IMR-90 (cell line): ENCODE results near the gene ALAS2. TPM values are rescaled to one million over a fixed set of nuclear protein-coding genes. Genes with fewer than 3 reads are reported as not detected.

Source experiments
- ATAC-seq: fragments of 200-7000 bp; cut with Tn5 transposase; 2 replicates; pipeline ENCODE4 v1.9.1; 2020; ENCODE audit warnings: low read depth, mild to moderate bottlenecking, moderate library complexity
- Bru-seq: library from RNA; stranded (reverse); fragments of 400-500 nt; gene quantifications from one replicate; lab custom pipeline; 2021; lab: Mats Ljungman, UMichigan
- BruChase-seq, 2 experiments: library from RNA; stranded (reverse); fragments of 400-500 nt; gene quantifications; one replicate each; lab custom pipeline; 2021; lab: Mats Ljungman, UMichigan
- BruUV-seq: library from RNA; stranded (reverse); fragments of 400-500 nt; replicated peaks from 2 replicates; lab custom pipeline; 2021; lab: Mats Ljungman, UMichigan
- CTCF ChIA-PET: fragments of 300-600 bp; formaldehyde crosslinking; extraction: SDS; loops from one replicate; lab custom pipeline; 2021; ENCODE audit warnings: antibody characterized with exemption; lab: Yijun Ruan, JAX
- POLR2A ChIA-PET: fragments of 300-600 bp; sonication (Branson Sonifier 250); formaldehyde crosslinking; loops from one replicate; lab custom pipeline; 2022; ENCODE audit warnings: antibody characterized with exemption; ENCODE audit not compliant: unreplicated experiment; lab: Charles Lee
- DNase-seq: peaks from one replicate; pipeline ENCODE4 v3.0.0; 2013
- H2AFZ ChIP-seq: replicated peaks from 2 replicates; pipeline ENCODE3; 2013; ENCODE audit warnings: low read length, mild to moderate bottlenecking; ENCODE audit not compliant: poor library complexity
- H2AK5ac ChIP-seq: 2 replicates; pipeline ENCODE4 v1.6.1; 2013; ENCODE audit warnings: low read depth, low read length, inconsistent platforms
- H2AK9ac ChIP-seq: replicated peaks from 2 replicates; pipeline ENCODE3; 2013; ENCODE audit warnings: mild to moderate bottlenecking, low read depth, low read length, moderate library complexity; ENCODE audit not compliant: poor library complexity
- H2BK120ac ChIP-seq: 2 replicates; pipeline ENCODE4 v1.6.1; 2013; ENCODE audit warnings: low read depth, low read length, inconsistent platforms
- H2BK15ac ChIP-seq: 3 replicates; pipeline ENCODE4 v1.6.1; 2013; ENCODE audit warnings: low read depth, low read length, inconsistent platforms
- H2BK20ac ChIP-seq: 2 replicates; pipeline ENCODE4 v1.6.1; 2013; ENCODE audit warnings: low read depth, mild to moderate bottlenecking, inconsistent platforms, low read length, moderate library complexity
- H2BK5ac ChIP-seq: 2 replicates; pipeline ENCODE4 v1.6.1; 2013; ENCODE audit warnings: mild to moderate bottlenecking, low read depth, low read length, inconsistent platforms; ENCODE audit not compliant: poor library complexity, severe bottlenecking
- H3K14ac ChIP-seq: replicated peaks from 2 replicates; pipeline ENCODE4 v1.6.1; 2013; ENCODE audit warnings: low read depth, low read length, inconsistent platforms
- H3K18ac ChIP-seq: 2 replicates; pipeline ENCODE4 v1.6.1; 2013; ENCODE audit warnings: low read depth, low read length, control low read depth
- H3K23ac ChIP-seq: 2 replicates; pipeline ENCODE4 v1.6.1; 2013; ENCODE audit warnings: low read depth, low read length, inconsistent platforms
- H3K27ac ChIP-seq: 2 replicates; pipeline ENCODE4 v1.5.1; 2013; ENCODE audit warnings: mild to moderate bottlenecking, control low read depth, low read length; ENCODE audit not compliant: insufficient read depth
- H3K27me3 ChIP-seq: 2 replicates; pipeline ENCODE4 v1.6.1; 2013; ENCODE audit warnings: low read length; ENCODE audit not compliant: control insufficient read depth, insufficient read depth
- H3K36me3 ChIP-seq: 2 replicates; pipeline ENCODE4 v1.6.1; 2013; ENCODE audit warnings: low read length, mixed read lengths; ENCODE audit not compliant: control insufficient read depth, insufficient read depth
- H3K4ac ChIP-seq: 2 replicates; pipeline ENCODE4 v1.6.1; 2013; ENCODE audit warnings: low read depth, low read length, inconsistent platforms
- H3K4me1 ChIP-seq: 2 replicates; pipeline ENCODE4 v1.6.1; 2013; ENCODE audit warnings: low read length, mixed read lengths; ENCODE audit not compliant: control insufficient read depth, insufficient read depth
- H3K4me2 ChIP-seq: 2 replicates; pipeline ENCODE4 v1.6.1; 2013; ENCODE audit warnings: low read depth, mild to moderate bottlenecking, control low read depth, low read length, moderate library complexity
- H3K4me3 ChIP-seq: 2 replicates; pipeline ENCODE4 v1.5.1; 2013; ENCODE audit warnings: low read depth, mild to moderate bottlenecking, control low read depth, low read length, moderate library complexity; ENCODE audit not compliant: insufficient read depth
- H3K56ac ChIP-seq: 2 replicates; pipeline ENCODE4 v1.6.1; 2013; ENCODE audit warnings: low read length, inconsistent platforms; ENCODE audit not compliant: insufficient read depth; ENCODE audit errors: extremely low read depth
- H3K79me1 ChIP-seq, 2 experiments: 2 replicates each; pipeline ENCODE4 v1.6.1; 2013; ENCODE audit warnings: low read length in 2 of 2, inconsistent platforms in 1 of 2, low read depth in 1 of 2
- H3K9ac ChIP-seq: 2 replicates; pipeline ENCODE4 v1.6.1; 2013; ENCODE audit warnings: low read depth, low read length, control low read depth
- H3K9me1 ChIP-seq: 2 replicates; pipeline ENCODE4 v1.6.1; 2013; ENCODE audit warnings: low read length, inconsistent platforms; ENCODE audit not compliant: insufficient read depth
- H3K9me3 ChIP-seq: 2 replicates; pipeline ENCODE4 v1.6.1; 2013; ENCODE audit warnings: low read length; ENCODE audit not compliant: control insufficient read depth, insufficient read depth
- H4K20me1 ChIP-seq: 2 replicates; pipeline ENCODE4 v1.6.1; 2013; ENCODE audit warnings: low read length, inconsistent platforms; ENCODE audit not compliant: insufficient read depth
- H4K5ac ChIP-seq: 2 replicates; pipeline ENCODE4 v1.6.1; 2013; ENCODE audit warnings: mild to moderate bottlenecking, low read depth, low read length, control low read depth
- H4K8ac ChIP-seq, 2 experiments: 2 replicates each; pipeline ENCODE4 v1.6.1; 2013; ENCODE audit warnings: low read depth in 2 of 2, low read length in 2 of 2, control low read depth in 1 of 2, inconsistent platforms in 1 of 2
- H4K91ac ChIP-seq: 2 replicates; pipeline ENCODE4 v1.6.1; 2013; ENCODE audit warnings: low read depth, low read length, inconsistent platforms; ENCODE audit not compliant: insufficient read depth
- BHLHE40 ChIP-seq: fragments of 150-350 bp; IDR thresholded peaks from 2 replicates; pipeline ENCODE4 v1.6.1; 2016; ENCODE audit warnings: mild to moderate bottlenecking, low read depth, low read length
- CHD1 ChIP-seq: IDR thresholded peaks from 2 replicates; pipeline ENCODE4 v1.6.1; 2012; ENCODE audit warnings: low read depth, low read length, improper control_type of control experiment
- ELK1 ChIP-seq: fragments of 150-350 bp; IDR thresholded peaks from 2 replicates; pipeline ENCODE4 v1.6.1; 2016; ENCODE audit warnings: low read depth, mild to moderate bottlenecking, low read length, moderate library complexity, borderline replicate concordance
- FOS ChIP-seq: fragments of 150-350 bp; IDR thresholded peaks from 2 replicates; pipeline ENCODE4 v1.6.1; 2016; ENCODE audit warnings: low read depth, low read length
- MAFK ChIP-seq: IDR thresholded peaks from 2 replicates; pipeline ENCODE4 v1.6.1; 2012; ENCODE audit warnings: low read depth, low read length, improper control_type of control experiment
- MAZ ChIP-seq: IDR thresholded peaks from 2 replicates; pipeline ENCODE4 v1.6.1; 2012; ENCODE audit warnings: low read depth, mild to moderate bottlenecking, low read length, improper control_type of control experiment, moderate library complexity, borderline replicate concordance
- MXI1 ChIP-seq: IDR thresholded peaks from 2 replicates; pipeline ENCODE4 v1.6.1; 2012; ENCODE audit warnings: low read depth, mild to moderate bottlenecking, low read length, moderate library complexity, borderline replicate concordance
- NFE2L2 ChIP-seq: fragments of 150-350 bp; IDR thresholded peaks from 2 replicates; pipeline ENCODE4 v1.6.1; 2016; ENCODE audit warnings: low read depth, mild to moderate bottlenecking, low read length
- POLR2A ChIP-seq: IDR thresholded peaks from 2 replicates; pipeline ENCODE4 v1.6.1; 2012; ENCODE audit warnings: mild to moderate bottlenecking, low read depth, low read length
- RAD21 ChIP-seq: IDR thresholded peaks from 2 replicates; pipeline ENCODE4 v1.6.1; 2012; ENCODE audit warnings: low read length, improper control_type of control experiment
- RCOR1 ChIP-seq: IDR thresholded peaks from 2 replicates; pipeline ENCODE4 v1.6.1; 2012; ENCODE audit warnings: mild to moderate bottlenecking, low read length, improper control_type of control experiment; ENCODE audit not compliant: insufficient replicate concordance
- RFX5 ChIP-seq: IDR thresholded peaks from 2 replicates; pipeline ENCODE4 v1.8.0; 2012; ENCODE audit warnings: low read depth, mild to moderate bottlenecking, low read length, moderate library complexity
- SMC3 ChIP-seq: fragments of 150-350 bp; IDR thresholded peaks from 2 replicates; pipeline ENCODE4 v1.6.1; 2016; ENCODE audit warnings: low read depth, mild to moderate bottlenecking, antibody characterized with exemption, low read length, moderate library complexity
- USF2 ChIP-seq: fragments of 150-350 bp; IDR thresholded peaks from 2 replicates; pipeline ENCODE4 v1.6.1; 2017; ENCODE audit warnings: mild to moderate bottlenecking, antibody characterized with exemption, low read length, low read depth
- WGBS, 2 experiments: methylation state at CpG; one replicate each; pipeline versions ENCODE4 v1.1.5 to v1.1.7; 2013; ENCODE audit warnings: missing lambda C conversion rate in 2 of 2; ENCODE audit not compliant: insufficient read length in 1 of 2; ENCODE audit errors: extremely low coverage in 2 of 2; 5-methylcytosine and 5-hydroxymethylcytosine counted together
- dilution Hi-C: fragments of 300-500 bp; cut with HindIII; formaldehyde crosslinking; loops from one replicate; pipeline ENCODE4 v1.14.3; 2018; ENCODE audit warnings: low sequenced_read_pairs; ENCODE audit not compliant: unreplicated experiment
- in situ Hi-C: fragments of 300-500 bp; cut with MboI; formaldehyde crosslinking; loops from 3 replicates; pipeline ENCODE4 v1.14.3; 2019; ENCODE audit warnings: low sequenced_read_pairs, inconsistent platforms, mixed read lengths
- intact Hi-C: fragments of 100-400 bp; cut with micrococcal nuclease; formaldehyde crosslinking; loops from 2 replicates; pipeline ENCODE4 v1.10.0; 2022
- long read RNA-seq: library from polyadenylated mRNA; unstranded; transcript quantifications from one replicate; pipeline ENCODE4 v2.0.0, GENCODE V29; 2021; ENCODE audit not compliant: unreplicated experiment
- polyA plus RNA-seq, 3 experiments: library from polyadenylated mRNA; depleted of rRNA; stranded (reverse); fragments of >200 nt; gene quantifications; 2 replicates each; pipeline ENCODE4 v1.2.3, GENCODE V29; 2012; ENCODE audit warnings: low replicate concordance in 1 of 3
- total RNA-seq: library from RNA; depleted of rRNA; stranded (reverse); fragments of >200 nt; gene quantifications from 2 replicates; pipeline ENCODE4 v1.2.3, GENCODE V29; 2012; rRNA removed

ALAS2 gene
- not detected in 2 replicates for total RNA-seq
- not detected in 2 replicates for polyA plus RNA-seq (2012; rRNA removed)
- not detected in 2 replicates for polyA plus RNA-seq (2012; cell fraction: cytosol; rRNA removed)
- polyA plus RNA-seq (2012; cell fraction: nucleus; rRNA removed; ENCODE audit: low replicate concordance): not detected in 2 replicates
- not detected for Bru-seq, nascent RNA
- not detected for BruChase-seq, experiment 1, labeled RNA remaining after a 6-hour chase
- not detected for BruChase-seq, experiment 2, labeled RNA remaining after a 2-hour chase
- long read RNA-seq: 0 reads

- Histone ChIP-seq H3K9me3 (no peaks in the 10 kb centered on the region), H3K4me2 (no peak within 1 kb of the TSS), H3K9ac (no peak within 1 kb of the TSS), H3K36me3 (no peaks in the 10 kb centered on the region), H3K4me1 (no peaks in the 10 kb centered on the region), H3K79me1 (no peaks in the 10 kb centered on the region), H3K18ac (no peak within 1 kb of the TSS), H2BK120ac (no peak within 1 kb of the TSS), H3K56ac (no peak within 1 kb of the TSS), H3K4ac (no peak within 1 kb of the TSS), H3K9me1 (no peaks in the 10 kb centered on the region), H2AK9ac (no peak within 1 kb of the TSS), H2BK5ac (no peak within 1 kb of the TSS), H2AK5ac (no peak within 1 kb of the TSS), H4K8ac (no peak within 1 kb of the TSS), H2BK15ac (no peak within 1 kb of the TSS), H3K27ac (no peak within 1 kb of the TSS), H4K5ac (no peak within 1 kb of the TSS), H2AFZ (no peak within 1 kb of the TSS), H3K27me3 (peaks cover 8% of the 10 kb centered on the region), H3K4me3 (no peak within 1 kb of the TSS), H4K91ac (no peak within 1 kb of the TSS), H4K20me1 (no peaks in the 10 kb centered on the region), H3K23ac (no peak within 1 kb of the TSS), H3K14ac (no peak within 1 kb of the TSS), H2BK20ac (no peak within 1 kb of the TSS)
- DNase-seq (no peak), ATAC-seq (no peak)
- intact Hi-C loops (no loop called here), dilution Hi-C loops (no loop called here), in situ Hi-C loops (no loop called here)
- WGBS, 2 experiments: 83% methylated on average over 1 of the region's 7 CpGs; no CpG with 5 or more reads in 1 of the 2 experiments
- no TSS peak for BruUV-seq
- TF ChIP-seq MAFK (no peak), NFE2L2 (no peak), RCOR1 (no peak), POLR2A (no peak), ELK1 (no peak), MXI1 (no peak), FOS (no peak), RAD21 (no peak), USF2 (no peak), RFX5 (no peak), BHLHE40 (no peak), CHD1 (no peak), MAZ (no peak), SMC3 (no peak)
- ChIA-PET POLR2A (no interaction called here), CTCF (no interaction called here)
These were observed at the start of gene ALAS2 for GRCh38 chrX:55030271-55031205. TSS of gene ALAS2 (minus strand) at chrX:55030977. CDS start at chrX:55026000, 4,977 bp downstream.
